Stomach smooth muscle (tissue), 2 donors: Measurements from ENCODE around the gene CAMK1.

Source experiments
- H3K27ac ChIP-seq: one replicate; pipeline ENCODE4 v1.7.0; 2013; ENCODE audit warnings: mild to moderate bottlenecking, low read length, inconsistent platforms
- H3K27me3 ChIP-seq, 2 donors: one replicate each; pipeline ENCODE4 v1.7.0; 2013; ENCODE audit warnings: low read length in 2 of 2; ENCODE audit not compliant: insufficient read depth in 2 of 2, control insufficient read depth in 1 of 2
- H3K36me3 ChIP-seq, 2 donors: one replicate each; pipeline ENCODE4 v1.7.0; 2013; ENCODE audit warnings: low read length in 2 of 2; ENCODE audit not compliant: control insufficient read depth in 2 of 2, insufficient read depth in 2 of 2
- H3K4me1 ChIP-seq: one replicate; pipeline ENCODE4 v1.7.0; 2013; ENCODE audit warnings: low read length; ENCODE audit not compliant: control insufficient read depth, insufficient read depth
- H3K4me3 ChIP-seq, 2 donors: one replicate each; pipeline ENCODE4 v1.7.0; 2013; ENCODE audit warnings: low read length in 2 of 2
- H3K9ac ChIP-seq, 2 donors: one replicate each; pipeline ENCODE4 v1.7.0; 2013; ENCODE audit warnings: low read length in 2 of 2, mild to moderate bottlenecking in 1 of 2
- H3K9me3 ChIP-seq, 2 donors: one replicate each; pipeline ENCODE4 v1.7.0; 2013; ENCODE audit warnings: low read length in 2 of 2; ENCODE audit not compliant: control insufficient read depth in 2 of 2
- donor health status: healthy.
- donor health status: Pancreatic carcinoma.

Gene CAMK1

GRCh38 chr3:9782770-9783169, 13.0 kb upstream of the CAMK1 start:
- Histone ChIP-seq H3K4me1 (peaks cover 3% of the 10 kb centered on the region), H3K27me3 (no peaks in the 10 kb centered on the region), H3K36me3 (peaks cover 46 to 54% of the 10 kb centered on the region in 2 donors), H3K27ac (no peak overlapping the region), H3K9me3 (no peaks in the 10 kb centered on the region), H3K4me3 (no peak overlapping the region), H3K9ac (no peak overlapping the region)

- Histone ChIP-seq H3K9ac (no peak overlapping the region), H3K4me1 (peaks cover 3% of the 10 kb centered on the region), H3K4me3 (no peak overlapping the region)
Measured at GRCh38 chr3:9781978-9782603, 12.3 kb upstream of the CAMK1 start.

GRCh38 chr3:9781551-9781950, 11.8 kb upstream of the CAMK1 start:
- Histone ChIP-seq H3K27ac (no peak overlapping the region), H3K27me3 (no peaks in the 10 kb centered on the region), H3K9ac (no peak overlapping the region), H3K36me3 (peaks cover 39 to 44% of the 10 kb centered on the region in 2 donors), H3K9me3 (no peaks in the 10 kb centered on the region), H3K4me1 (peaks cover 3% of the 10 kb centered on the region), H3K4me3 (no peak overlapping the region)

More at GRCh38 chr3:9781978-9782603, 12.3 kb upstream of the CAMK1 start:
- H3K36me3 ChIP-seq = peaks cover 41 to 48% of the 10 kb centered on the region in 2 donors
- H3K9me3 ChIP-seq = no peaks in the 10 kb centered on the region
- no peaks in the 10 kb centered on the region for H3K27me3 ChIP-seq
- no peak overlapping the region for H3K27ac ChIP-seq

GRCh38 chr3:9780910-9781309, 11.2 kb upstream of the CAMK1 start:
- peaks cover 3% of the 10 kb centered on the region for H3K4me1 ChIP-seq
- no peak overlapping the region for H3K4me3 ChIP-seq
- H3K36me3 ChIP-seq = peaks cover 34 to 39% of the 10 kb centered on the region in 2 donors
- H3K27ac ChIP-seq = no peak overlapping the region
- H3K9ac ChIP-seq = no peak overlapping the region
- H3K9me3 ChIP-seq = no peaks in the 10 kb centered on the region
- H3K27me3 ChIP-seq = no peaks in the 10 kb centered on the region

- Histone ChIP-seq H3K27ac (no peak overlapping the region), H3K9ac (no peak overlapping the region), H3K9me3 (no peaks in the 10 kb centered on the region), H3K27me3 (no peaks in the 10 kb centered on the region), H3K36me3 (peaks cover 31 to 36% of the 10 kb centered on the region in 2 donors), H3K4me3 (no peak overlapping the region), H3K4me1 (peaks cover 3% of the 10 kb centered on the region)
Measured at GRCh38 chr3:9780458-9780812, 10.7 kb upstream of the CAMK1 start.

DNA sequence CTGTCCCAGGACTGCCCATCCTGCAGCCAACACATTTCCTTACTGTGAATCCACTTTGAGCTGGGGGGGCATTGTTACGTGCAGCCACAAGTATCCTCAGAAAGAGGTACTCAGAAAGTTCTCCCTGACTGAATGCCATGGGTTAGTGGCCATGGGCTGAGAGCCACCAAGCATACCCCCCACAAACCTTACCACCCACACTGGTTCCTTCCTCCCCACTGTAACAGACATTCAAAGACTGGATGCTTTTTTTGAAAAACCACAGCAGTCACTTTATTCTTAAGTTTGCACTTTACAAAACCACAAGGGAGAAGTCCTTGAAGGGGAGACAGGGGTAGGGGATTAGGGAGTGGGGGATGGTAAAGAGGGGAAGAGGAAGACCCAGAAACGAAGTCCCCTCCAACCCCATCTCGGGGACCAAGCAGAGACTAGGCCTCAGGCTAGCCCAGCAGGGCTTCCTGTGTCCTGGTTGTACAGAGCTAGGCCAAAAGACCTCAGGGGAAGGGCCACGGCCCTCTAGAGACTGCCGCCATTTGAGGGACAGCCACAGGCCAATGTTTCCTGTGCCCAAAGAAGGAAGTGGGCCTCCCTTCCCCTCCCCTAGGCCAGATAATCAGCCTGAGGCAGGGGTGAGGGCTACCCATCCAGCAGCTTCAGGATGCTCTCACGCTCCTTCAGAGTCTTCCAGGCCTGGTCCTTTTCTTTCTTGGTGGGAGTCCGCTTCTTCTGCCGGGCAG, 10.1 kb upstream of the CAMK1 start:
- Histone ChIP-seq H3K27ac (no peak overlapping the region), H3K9ac (no peak overlapping the region), H3K36me3 (peaks cover 27 to 32% of the 10 kb centered on the region in 2 donors)

GRCh38 chr3:9779075-9779593, 9.4 kb upstream of the CAMK1 start:
- no peak overlapping the region for H3K27ac ChIP-seq
- H3K4me1 ChIP-seq = peaks cover 3% of the 10 kb centered on the region
- no peaks in the 10 kb centered on the region for H3K9me3 ChIP-seq
- peaks cover 27 to 30% of the 10 kb centered on the region in 2 donors for H3K36me3 ChIP-seq
- no peak overlapping the region for H3K9ac ChIP-seq
- H3K4me3 ChIP-seq = no peak overlapping the region
- no peaks in the 10 kb centered on the region for H3K27me3 ChIP-seq

More for the DNA sequence above, 10.1 kb upstream of the CAMK1 start:
- H3K4me3 ChIP-seq = no peak overlapping the region
- peaks cover 3% of the 10 kb centered on the region for H3K4me1 ChIP-seq
- H3K27me3 ChIP-seq = no peaks in the 10 kb centered on the region
- H3K9me3 ChIP-seq = no peaks in the 10 kb centered on the region

DNA sequence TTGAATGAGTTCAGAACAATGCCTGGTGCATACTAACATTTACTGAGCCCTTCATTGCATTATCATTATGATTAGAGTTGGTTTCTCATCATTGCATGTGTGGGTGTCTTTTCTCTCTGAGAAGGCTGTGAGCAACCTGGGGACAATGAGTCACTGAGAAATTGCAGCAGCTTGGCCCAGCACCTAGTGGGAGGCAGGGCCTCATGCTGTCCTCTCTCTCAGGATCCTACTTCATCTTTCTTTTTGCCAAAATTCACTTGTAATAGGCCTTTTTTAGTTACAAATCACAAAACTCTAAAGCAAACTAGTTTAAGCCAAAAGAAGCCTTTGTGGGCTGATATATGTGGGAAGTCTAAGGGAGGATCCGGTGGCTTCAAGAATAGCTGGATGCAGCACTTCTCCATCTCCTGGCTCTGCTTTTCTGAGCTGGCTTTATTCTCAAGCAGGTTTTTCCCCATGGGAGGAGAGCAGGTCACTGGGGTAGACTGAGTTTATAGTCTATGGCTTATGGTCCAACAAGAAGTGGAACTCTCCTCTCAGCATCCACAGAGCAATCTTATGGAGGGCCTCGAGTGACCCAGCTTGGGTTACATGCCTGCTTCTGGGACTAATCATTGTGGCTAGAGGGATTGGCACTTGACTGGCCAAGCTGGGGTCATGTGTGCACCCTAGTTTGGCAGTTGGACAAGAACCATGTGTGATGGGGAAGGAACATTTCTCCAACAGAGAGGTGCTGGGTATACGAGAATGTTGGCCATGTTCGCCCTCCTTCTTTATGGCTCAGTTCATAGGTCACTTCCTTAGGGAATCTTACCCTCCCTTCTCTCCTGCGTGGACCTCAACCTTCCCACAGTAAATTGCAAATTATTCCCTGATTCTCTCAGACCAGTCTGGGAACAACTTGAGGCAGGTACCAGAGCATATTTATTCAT, 8.7 kb upstream of the CAMK1 start:
- H3K27ac ChIP-seq = no peak overlapping the region
- peaks cover 3% of the 10 kb centered on the region for H3K4me1 ChIP-seq
- no peaks in the 10 kb centered on the region for H3K27me3 ChIP-seq
- no peak overlapping the region for H3K4me3 ChIP-seq
- no peak overlapping the region for H3K9ac ChIP-seq
- no peaks in the 10 kb centered on the region for H3K9me3 ChIP-seq
- peaks cover 23 to 25% of the 10 kb centered on the region in 2 donors for H3K36me3 ChIP-seq

DNA sequence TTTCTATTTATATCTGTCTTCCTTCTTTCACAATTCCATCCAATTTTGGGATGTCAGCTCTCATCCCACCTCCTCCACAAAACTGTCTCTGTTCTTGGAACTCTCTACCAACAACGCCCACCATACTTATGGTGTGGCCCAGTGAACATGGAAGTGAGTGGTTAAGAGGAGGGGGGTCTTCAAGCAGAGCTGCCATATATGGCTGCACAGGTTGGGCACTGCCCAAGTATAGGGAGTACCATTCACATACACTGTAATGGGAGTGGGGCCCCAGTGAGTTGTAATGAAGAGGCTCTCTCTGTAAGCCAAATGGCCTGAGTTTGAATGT, 7.9 kb upstream of the CAMK1 start:
- Histone ChIP-seq H3K27me3 (no peaks in the 10 kb centered on the region), H3K36me3 (peaks cover 20 to 25% of the 10 kb centered on the region in 2 donors), H3K9ac (no peak overlapping the region), H3K4me3 (no peak overlapping the region), H3K4me1 (peaks cover 3% of the 10 kb centered on the region), H3K9me3 (no peaks in the 10 kb centered on the region), H3K27ac (no peak overlapping the region)

- Histone ChIP-seq H3K9me3 (no peaks in the 10 kb centered on the region), H3K9ac (no peak overlapping the region), H3K4me3 (no peak overlapping the region), H3K36me3 (peaks cover 14 to 23% of the 10 kb centered on the region in 2 donors), H3K4me1 (peaks cover 3% of the 10 kb centered on the region), H3K27ac (no peak overlapping the region), H3K27me3 (no peaks in the 10 kb centered on the region)
Measured at GRCh38 chr3:9776896-9777693, 7.3 kb upstream of the CAMK1 start.
